HG03520 (cell line): ENCODE data around the gene NRK.
"Not testable (repeated sequence)": the region's sequence is repeated elsewhere in the genome, so short reads cannot be mapped to it uniquely, and the experiment has no call there.

Experiments used
- ATAC-seq: cut with Tn5 transposase; IDR thresholded peaks from one replicate; pipeline ENCODE4 v1.9.1; 2021; ENCODE audit warnings: mild to moderate bottlenecking, moderate library complexity; ENCODE audit not compliant: unreplicated experiment

The NRK gene, protein sequence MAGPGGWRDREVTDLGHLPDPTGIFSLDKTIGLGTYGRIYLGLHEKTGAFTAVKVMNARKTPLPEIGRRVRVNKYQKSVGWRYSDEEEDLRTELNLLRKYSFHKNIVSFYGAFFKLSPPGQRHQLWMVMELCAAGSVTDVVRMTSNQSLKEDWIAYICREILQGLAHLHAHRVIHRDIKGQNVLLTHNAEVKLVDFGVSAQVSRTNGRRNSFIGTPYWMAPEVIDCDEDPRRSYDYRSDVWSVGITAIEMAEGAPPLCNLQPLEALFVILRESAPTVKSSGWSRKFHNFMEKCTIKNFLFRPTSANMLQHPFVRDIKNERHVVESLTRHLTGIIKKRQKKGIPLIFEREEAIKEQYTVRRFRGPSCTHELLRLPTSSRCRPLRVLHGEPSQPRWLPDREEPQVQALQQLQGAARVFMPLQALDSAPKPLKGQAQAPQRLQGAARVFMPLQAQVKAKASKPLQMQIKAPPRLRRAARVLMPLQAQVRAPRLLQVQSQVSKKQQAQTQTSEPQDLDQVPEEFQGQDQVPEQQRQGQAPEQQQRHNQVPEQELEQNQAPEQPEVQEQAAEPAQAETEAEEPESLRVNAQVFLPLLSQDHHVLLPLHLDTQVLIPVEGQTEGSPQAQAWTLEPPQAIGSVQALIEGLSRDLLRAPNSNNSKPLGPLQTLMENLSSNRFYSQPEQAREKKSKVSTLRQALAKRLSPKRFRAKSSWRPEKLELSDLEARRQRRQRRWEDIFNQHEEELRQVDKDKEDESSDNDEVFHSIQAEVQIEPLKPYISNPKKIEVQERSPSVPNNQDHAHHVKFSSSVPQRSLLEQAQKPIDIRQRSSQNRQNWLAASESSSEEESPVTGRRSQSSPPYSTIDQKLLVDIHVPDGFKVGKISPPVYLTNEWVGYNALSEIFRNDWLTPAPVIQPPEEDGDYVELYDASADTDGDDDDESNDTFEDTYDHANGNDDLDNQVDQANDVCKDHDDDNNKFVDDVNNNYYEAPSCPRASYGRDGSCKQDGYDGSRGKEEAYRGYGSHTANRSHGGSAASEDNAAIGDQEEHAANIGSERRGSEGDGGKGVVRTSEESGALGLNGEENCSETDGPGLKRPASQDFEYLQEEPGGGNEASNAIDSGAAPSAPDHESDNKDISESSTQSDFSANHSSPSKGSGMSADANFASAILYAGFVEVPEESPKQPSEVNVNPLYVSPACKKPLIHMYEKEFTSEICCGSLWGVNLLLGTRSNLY (N-terminal part only)

DNA sequence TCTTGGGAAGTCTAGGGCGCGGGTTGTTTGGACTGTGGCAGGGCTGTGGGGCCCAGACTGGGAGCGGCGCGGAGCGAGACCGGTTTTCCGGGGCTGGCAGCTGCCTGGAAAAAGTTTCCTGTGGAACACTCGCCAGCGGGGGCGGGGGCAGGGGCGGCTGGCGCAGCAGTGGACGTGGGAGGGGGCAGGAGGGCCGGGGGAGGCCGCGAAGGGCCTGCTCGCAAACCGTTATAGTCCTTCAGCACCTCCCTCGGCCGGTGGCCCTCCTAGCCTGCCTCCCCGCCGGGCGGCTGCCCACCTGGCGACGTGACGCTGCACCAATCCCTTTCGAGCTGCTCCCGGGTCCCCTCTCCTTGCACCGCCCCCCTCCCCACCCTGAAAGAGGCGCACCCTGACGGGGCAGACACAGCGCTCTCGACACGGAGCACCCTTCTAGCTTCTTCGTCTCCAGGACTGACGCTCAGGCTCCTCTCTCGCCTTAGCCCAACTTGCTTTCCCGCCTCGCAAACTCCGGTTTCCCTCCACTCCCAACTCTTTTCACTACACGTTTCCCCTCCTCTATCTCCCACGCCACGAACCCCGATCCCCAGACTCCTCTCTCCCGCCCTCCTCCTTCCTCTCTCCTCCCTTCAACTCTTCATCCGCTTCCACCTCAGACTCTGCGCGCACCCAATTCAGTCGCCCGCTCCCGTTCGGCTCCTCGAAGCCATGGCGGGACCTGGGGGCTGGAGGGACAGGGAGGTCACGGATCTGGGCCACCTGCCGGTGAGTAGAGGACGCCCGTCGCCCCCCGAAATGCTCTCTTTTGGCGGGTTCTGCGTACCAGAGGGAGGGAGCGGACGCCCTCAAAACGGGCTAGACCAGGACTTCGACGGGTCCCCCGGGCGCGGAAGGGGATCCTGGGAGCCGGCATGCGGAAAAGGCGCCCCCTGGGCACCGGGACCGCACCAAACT lies at the start of gene NRK:
NRK (plus strand) TSS at position 402 of the 954 bp plus-strand sequence; CDS start at position 709, 307 bp downstream.
- no peak for ATAC-seq

- no peak for ATAC-seq
These were observed 48.5 kb upstream of the NRK start for GRCh38 chrX:105773801-105774200.

GRCh38 chrX:105775679-105776078 lies 46.7 kb upstream of the NRK start:
- no peak for ATAC-seq

DNA sequence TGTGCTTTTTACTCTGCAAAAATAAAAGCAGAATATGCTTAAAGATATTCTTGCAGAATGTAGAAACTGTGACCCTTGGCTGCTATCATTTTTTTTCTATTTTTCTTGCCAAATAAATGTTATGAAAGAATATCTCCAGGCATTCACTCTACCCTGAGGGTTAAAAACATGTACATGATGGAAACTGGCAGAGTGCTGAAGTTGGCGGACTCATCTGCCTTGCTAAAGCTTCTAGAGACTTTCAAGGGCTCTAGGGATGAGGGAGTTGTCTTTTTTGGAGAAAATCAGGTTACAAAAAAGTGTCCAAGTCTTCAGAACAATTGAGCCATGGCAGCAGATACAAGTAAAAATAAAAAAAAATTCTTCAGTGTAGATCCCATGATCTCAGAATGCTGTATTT lies 40.5 kb upstream of the NRK start:
- no peak for ATAC-seq

DNA sequence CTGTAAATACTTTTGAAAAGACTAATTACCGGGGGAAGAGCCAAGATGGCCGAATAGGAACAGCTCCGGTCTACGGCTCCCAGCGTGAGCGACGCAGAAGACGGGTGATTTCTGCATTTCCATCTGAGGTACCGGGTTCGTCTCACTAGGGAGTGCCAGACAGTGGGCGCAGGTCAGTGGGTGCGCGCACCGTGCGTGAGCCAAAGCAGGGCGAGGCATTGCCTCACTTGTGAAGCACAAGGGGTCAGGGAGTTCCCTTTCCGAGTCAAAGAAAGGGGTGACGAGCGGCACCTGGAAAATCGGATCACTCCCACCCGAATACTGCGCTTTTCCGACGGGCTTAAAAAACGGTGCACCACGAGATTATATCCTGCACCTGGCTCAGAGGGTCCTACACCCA lies 25.5 kb upstream of the NRK start:
- not testable (repeated sequence) for ATAC-seq

GRCh38 chrX:105803891-105804290 lies 18.4 kb upstream of the NRK start:
- ATAC-seq = no peak

- not testable (repeated sequence) for ATAC-seq
These were observed 16.7 kb upstream of the NRK start for GRCh38 chrX:105805655-105806054.

GRCh38 chrX:105816517-105816916 lies 5.8 kb upstream of the NRK start:
- no peak for ATAC-seq

DNA sequence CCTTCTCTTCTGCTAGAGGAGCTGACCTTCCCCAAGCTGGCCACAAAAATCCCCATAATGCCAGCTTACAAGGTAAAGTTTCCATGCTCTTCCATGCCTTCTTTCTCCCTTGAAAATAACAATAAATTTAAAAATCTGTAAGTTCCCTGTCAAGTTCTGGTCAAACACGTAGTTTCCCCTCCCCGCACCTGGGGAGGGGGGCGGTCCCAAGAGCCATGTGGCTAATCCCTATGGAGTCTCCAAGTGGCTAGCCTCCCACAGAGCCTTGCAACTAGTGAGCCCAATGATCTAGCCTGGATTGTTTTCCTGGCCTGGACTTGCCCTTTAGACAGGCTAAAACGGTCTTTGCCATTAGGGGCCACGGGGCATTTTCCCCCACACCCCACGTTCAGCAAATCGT lies 2.1 kb upstream of the NRK start:
- no peak for ATAC-seq

- no peak for ATAC-seq
These were observed 743 bp upstream of the NRK start for GRCh38 chrX:105821471-105822121.

DNA sequence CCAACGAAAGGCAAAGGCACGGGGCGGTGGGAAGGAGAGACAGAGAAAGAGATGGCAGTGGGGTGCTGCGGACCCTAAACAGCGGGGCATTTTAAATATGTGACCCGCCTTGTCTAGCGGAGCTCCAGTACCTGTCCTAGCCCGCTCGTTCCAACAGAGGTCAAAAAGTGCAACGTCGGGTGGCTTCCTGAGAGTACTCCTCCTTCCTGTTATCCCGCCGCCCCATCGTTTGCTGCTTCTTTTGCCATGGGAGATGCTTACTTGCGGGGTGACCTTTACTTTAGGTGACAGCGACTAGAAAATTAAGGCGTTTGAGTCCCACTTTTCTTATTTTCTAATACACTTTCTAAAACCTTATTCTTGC lies 735 bp downstream of the NRK start:
- no peak for ATAC-seq

GRCh38 chrX:105829011-105829410 lies 6.7 kb downstream of the NRK start:
- ATAC-seq = no peak

- no peak for ATAC-seq
These were observed 14.9 kb downstream of the NRK start for GRCh38 chrX:105837232-105837631.

DNA sequence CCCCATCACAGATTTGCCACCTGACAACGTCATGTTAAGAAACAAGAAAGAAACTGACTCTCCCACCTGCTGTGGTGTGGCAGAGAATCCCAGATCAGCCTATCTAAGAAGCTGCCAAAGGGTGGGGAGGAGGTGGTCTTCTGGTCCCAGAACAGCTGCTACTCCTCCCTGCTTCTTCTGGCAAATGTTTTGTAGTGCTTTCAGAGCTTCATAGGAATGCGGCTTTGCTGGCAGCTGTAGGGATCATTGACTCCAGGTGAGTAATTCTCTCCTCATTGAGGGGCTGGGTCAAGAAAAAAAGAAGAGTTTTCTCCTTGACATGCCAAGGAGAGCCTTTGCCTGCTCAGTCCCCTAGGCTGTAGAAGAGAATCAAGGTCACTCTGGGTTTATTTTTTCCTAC lies 23.3 kb downstream of the NRK start:
- ATAC-seq = no peak

- not testable (repeated sequence) for ATAC-seq
These were observed 27.8 kb downstream of the NRK start for GRCh38 chrX:105850100-105850499.

GRCh38 chrX:105865709-105866108 lies 43.4 kb downstream of the NRK start:
- ATAC-seq = no peak

DNA sequence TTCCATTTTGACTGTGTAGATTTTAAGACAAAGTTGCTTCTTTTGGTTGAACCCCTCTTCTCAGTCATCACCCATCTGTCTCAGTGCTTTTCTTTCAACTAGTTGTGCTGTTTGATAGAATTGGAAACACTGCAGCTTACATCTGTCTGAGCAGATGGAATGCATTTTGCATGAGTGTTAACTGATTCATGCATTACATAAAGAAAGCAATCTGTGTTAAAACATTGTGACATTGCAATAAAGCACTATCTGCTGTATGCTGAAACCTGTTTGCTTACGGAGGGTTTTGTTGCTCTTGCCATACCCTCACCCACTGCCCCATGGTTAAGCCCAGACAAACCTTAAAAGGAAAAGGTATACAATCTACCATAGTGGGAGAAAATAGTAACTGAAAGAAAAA lies 47.4 kb downstream of the NRK start:
- ATAC-seq = no peak

DNA sequence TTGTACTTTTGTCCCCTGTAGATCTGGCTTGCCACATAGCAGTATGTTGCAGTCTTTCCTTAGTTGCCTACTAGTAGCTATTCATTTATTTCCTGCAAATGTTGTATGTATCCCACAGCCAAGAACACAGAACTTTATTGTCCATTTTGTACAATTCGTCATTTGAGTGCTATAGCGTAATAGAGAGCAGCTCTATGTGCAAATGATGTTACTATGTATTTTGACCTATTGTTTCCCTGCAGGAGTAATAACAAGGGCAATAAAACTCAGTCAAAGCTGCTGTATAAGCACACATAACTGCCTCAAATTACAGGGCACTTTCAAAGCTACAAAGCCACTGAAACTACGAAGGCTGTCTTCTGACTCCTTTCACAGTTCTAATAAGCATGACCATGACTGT lies 48.1 kb downstream of the NRK start:
- no peak for ATAC-seq

DNA sequence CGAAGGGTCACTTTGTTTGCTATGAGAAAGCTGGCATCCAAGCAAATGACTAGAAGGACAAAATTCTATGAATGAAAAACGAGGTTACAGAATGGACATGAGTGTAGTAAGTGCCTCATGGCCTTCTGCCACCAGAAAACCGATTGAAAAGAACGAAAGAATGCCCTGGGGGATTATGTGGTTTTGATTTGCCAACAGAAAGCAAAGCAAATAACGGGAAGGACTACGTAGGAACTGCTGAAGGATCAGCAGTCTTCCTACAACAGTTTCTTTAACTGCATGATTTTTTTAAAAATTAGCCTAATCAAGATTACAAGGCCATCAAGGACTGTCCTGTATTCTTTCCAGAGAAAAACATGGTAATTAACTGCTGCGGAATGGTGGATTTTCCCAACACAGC lies 50.6 kb downstream of the NRK start:
- no peak for ATAC-seq

DNA sequence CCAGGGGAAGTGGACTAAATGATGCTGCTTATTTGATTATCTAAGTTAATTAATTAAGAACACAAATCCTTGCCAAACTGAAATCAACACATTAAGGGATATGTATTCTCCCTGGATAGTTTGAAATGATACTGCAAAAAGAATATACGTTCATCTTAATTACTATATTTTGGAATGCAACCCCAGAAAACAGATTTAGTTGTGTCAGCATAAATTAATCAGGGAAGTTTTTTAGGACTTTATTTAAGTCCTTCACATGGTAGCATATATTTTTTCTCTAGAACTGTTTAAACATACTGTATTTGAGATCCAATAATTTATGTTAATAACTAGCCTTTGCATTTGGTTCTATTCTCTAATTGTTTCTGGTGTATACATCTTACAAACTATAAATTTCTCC lies 52.5 kb downstream of the NRK start:
- ATAC-seq = no peak
